ENCODE results near the gene RTN1. TPM values are rescaled to one million over a fixed set of nuclear protein-coding genes. Genes with fewer than 3 reads are reported as not detected.

Gene RTN1
- total RNA-seq, 2 experiments from 2014 or later, result 0.14 TPM; not detected in 1

DNA sequence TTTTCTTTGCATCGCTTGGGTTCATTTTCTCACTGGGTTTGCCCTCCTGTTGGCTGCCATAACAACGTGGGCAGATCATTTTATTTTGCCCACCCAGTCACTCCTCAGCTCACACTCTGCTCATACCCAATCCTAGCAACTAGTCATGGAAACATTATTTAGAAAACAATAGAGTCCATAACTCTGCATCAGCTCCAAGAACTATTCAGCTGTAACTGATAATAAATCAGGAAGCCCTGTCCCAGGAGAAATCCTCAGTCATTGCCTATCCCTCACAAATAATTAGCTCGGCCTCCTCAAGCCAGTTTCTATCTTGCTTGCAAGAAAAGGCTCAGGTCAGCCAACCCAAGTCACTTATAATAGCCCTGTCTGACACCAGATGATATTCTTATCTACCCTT lies 43.2 kb downstream of the RTN1 start:
- no peaks in the 10 kb centered on the region for H3K4me1 ChIP-seq (ENCODE audit: insufficient read depth, low read length)
- intact Hi-C loops (cut with DNase I, micrococcal nuclease), result no loop called here
- Mint-ChIP-seq H3K9me3 (no peaks in the 10 kb centered on the region), H3K27ac (no peak overlapping the region), H3K4me1 (ENCODE audit: low read depth) (no peaks in the 10 kb centered on the region), H3K4me3 (no peak overlapping the region), H3K27me3 (peaks cover 58% of the 10 kb centered on the region), H3K36me3 (ENCODE audit: low read depth) (no peaks in the 10 kb centered on the region)
- POLR2A ChIA-PET, result no interaction called here
- TF ChIP-seq, protein P1, sequence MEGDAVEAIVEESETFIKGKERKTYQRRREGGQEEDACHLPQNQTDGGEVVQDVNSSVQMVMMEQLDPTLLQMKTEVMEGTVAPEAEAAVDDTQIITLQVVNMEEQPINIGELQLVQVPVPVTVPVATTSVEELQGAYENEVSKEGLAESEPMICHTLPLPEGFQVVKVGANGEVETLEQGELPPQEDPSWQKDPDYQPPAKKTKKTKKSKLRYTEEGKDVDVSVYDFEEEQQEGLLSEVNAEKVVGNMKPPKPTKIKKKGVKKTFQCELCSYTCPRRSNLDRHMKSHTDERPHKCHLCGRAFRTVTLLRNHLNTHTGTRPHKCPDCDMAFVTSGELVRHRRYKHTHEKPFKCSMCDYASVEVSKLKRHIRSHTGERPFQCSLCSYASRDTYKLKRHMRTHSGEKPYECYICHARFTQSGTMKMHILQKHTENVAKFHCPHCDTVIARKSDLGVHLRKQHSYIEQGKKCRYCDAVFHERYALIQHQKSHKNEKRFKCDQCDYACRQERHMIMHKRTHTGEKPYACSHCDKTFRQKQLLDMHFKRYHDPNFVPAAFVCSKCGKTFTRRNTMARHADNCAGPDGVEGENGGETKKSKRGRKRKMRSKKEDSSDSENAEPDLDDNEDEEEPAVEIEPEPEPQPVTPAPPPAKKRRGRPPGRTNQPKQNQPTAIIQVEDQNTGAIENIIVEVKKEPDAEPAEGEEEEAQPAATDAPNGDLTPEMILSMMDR (IDR thresholded peaks at IDR 0.05), result no peak
- H3K27ac ChIP-seq (ENCODE audit: low read depth in 1 of 2, low read length in 2 of 2), result no peak overlapping the region
- H3K27me3 ChIP-seq (ENCODE audit: control insufficient read depth in 1 of 2, insufficient read depth in 2 of 2, low read length in 2 of 2), result no peaks in the 10 kb centered on the region
- ATAC-seq (ENCODE audit: poor library complexity) (no peak), DNase-seq (no peak)
- no peaks in the 10 kb centered on the region for H3K9me3 ChIP-seq (ENCODE audit: control insufficient read depth in 1 of 2, insufficient read depth in 1 of 2, low read length in 2 of 2)
- no peaks in the 10 kb centered on the region for H3K36me3 ChIP-seq (ENCODE audit: insufficient read depth, low read length)
- CTCF ChIA-PET, result no interaction called here
- H3K4me3 ChIP-seq (ENCODE audit: low read length), result no peak overlapping the region

DNA sequence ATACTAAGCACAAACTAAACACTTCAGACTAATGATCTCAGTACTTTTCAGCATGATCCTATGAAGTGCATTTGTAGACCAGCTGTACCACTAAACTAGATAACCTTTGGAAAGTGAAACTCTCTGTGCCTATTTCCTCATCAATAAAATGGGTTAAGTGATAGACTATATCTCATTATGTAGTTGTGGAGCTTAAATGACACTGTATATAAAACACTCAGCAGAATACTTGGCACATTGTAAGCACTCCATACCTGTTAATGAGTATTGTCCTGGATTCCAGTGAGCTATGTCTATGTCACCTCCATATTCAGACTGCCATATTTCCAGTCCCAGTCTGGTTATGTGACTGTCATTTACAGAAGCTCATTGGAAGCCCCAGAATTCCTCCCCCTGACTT lies 44.4 kb downstream of the RTN1 start:
- Mint-ChIP-seq H3K27ac (no peak overlapping the region), H3K27me3 (peaks cover 46% of the 10 kb centered on the region), H3K36me3 (ENCODE audit: low read depth) (no peaks in the 10 kb centered on the region), H3K4me1 (ENCODE audit: low read depth) (no peaks in the 10 kb centered on the region), H3K4me3 (no peak overlapping the region), H3K9me3 (no peaks in the 10 kb centered on the region)
- ATAC-seq (ENCODE audit: poor library complexity) (no peak), DNase-seq (no peak)
- no peaks in the 10 kb centered on the region for H3K4me1 ChIP-seq (ENCODE audit: insufficient read depth, low read length)
- ChIA-PET CTCF (no interaction called here), POLR2A (no interaction called here)
- H3K27ac ChIP-seq (ENCODE audit: low read depth in 1 of 2, low read length in 2 of 2), result no peak overlapping the region
- H3K36me3 ChIP-seq (ENCODE audit: insufficient read depth, low read length), result no peaks in the 10 kb centered on the region
- H3K27me3 ChIP-seq (ENCODE audit: control insufficient read depth in 1 of 2, insufficient read depth in 2 of 2, low read length in 2 of 2), result no peaks in the 10 kb centered on the region
- H3K4me3 ChIP-seq (ENCODE audit: low read length), result no peak overlapping the region
- TF ChIP-seq, protein P1 (IDR thresholded peaks at IDR 0.05), result no peak
- no peaks in the 10 kb centered on the region for H3K9me3 ChIP-seq (ENCODE audit: control insufficient read depth in 1 of 2, insufficient read depth in 1 of 2, low read length in 2 of 2)
- intact Hi-C loops (cut with DNase I, micrococcal nuclease), result no loop called here

- no peaks in the 10 kb centered on the region for H3K36me3 ChIP-seq (ENCODE audit: insufficient read depth, low read length)
- H3K9me3 Mint-ChIP-seq, result no peaks in the 10 kb centered on the region
- no peaks in the 10 kb centered on the region for H3K4me1 ChIP-seq (ENCODE audit: insufficient read depth, low read length)
- ChIA-PET CTCF (interaction anchor here (0.6 kb wide), 1 partner anchor 199 kb away, joined by 3 read pairs; no protein-coding TSS in a partner anchor), POLR2A (no interaction called here)
- H3K27ac ChIP-seq (ENCODE audit: low read depth in 1 of 2, low read length in 2 of 2), result no peak overlapping the region
- no peak overlapping the region for H3K4me3 Mint-ChIP-seq
- H3K9me3 ChIP-seq (ENCODE audit: control insufficient read depth in 1 of 2, insufficient read depth in 1 of 2, low read length in 2 of 2), result peaks cover 0 to 6% of the 10 kb centered on the region in 2 experiments
- H3K36me3 Mint-ChIP-seq (ENCODE audit: low read depth), result no peaks in the 10 kb centered on the region
- intact Hi-C loops (cut with DNase I, micrococcal nuclease), result no loop called here
- TF ChIP-seq, protein P1 (IDR thresholded peaks at IDR 0.05), result no peak
- peaks cover 28% of the 10 kb centered on the region for H3K27me3 Mint-ChIP-seq
- no peaks in the 10 kb centered on the region for H3K27me3 ChIP-seq (ENCODE audit: control insufficient read depth in 1 of 2, insufficient read depth in 2 of 2, low read length in 2 of 2)
- no peak overlapping the region for H3K4me3 ChIP-seq (ENCODE audit: low read length)
- ATAC-seq (ENCODE audit: poor library complexity), result no peak
- H3K27ac Mint-ChIP-seq, result no peak overlapping the region
- peak in 2 of 14 experiments; percentile 2 to 3 for DNase-seq
- H3K4me1 Mint-ChIP-seq (ENCODE audit: low read depth), result no peaks in the 10 kb centered on the region
These were observed 47.4 kb downstream of the RTN1 start for GRCh38 chr14:59823179-59823578.
